Fibroblast of skin of left quadriceps (primary cell): ENCODE data around the gene PAPOLB.
A peak's percentile ranks its signal among the peaks of the same experiment; 100 is the strongest.
"Not testable (repeated sequence)": the region's sequence is repeated elsewhere in the genome, so short reads cannot be mapped to it uniquely, and the experiment has no call there.

ENCODE experiments used
- DNase-seq, 2 experiments: peaks; one replicate each; pipeline ENCODE4 v3.0.0-alpha.2; 2013; ENCODE audit warnings: low read depth in 2 of 2

Gene PAPOLB

GRCh38 chr7:4861673-4862072 is at the start of gene PAPOLB:
Gene PAPOLB, minus strand, starts transcription at chr7:4862030. Its CDS starts 220 bp downstream, at chr7:4861810.
- no peak for DNase-seq

GRCh38 chr7:4911111-4911828 is 49.4 kb upstream of the PAPOLB start:
- DNase-seq = no peak

- no peak for DNase-seq
Measured at GRCh38 chr7:4906682-4907081, 44.9 kb upstream of the PAPOLB start.

GRCh38 chr7:4905171-4905570 is 43.3 kb upstream of the PAPOLB start:
- no peak for DNase-seq

GRCh38 chr7:4904346-4904745 is 42.5 kb upstream of the PAPOLB start:
- DNase-seq = no peak

- DNase-seq = no peak
Measured at GRCh38 chr7:4895766-4896165, 33.9 kb upstream of the PAPOLB start.

GRCh38 chr7:4894482-4894881 is 32.7 kb upstream of the PAPOLB start:
- no peak for DNase-seq

- DNase-seq = no peak
Measured at GRCh38 chr7:4893929-4894475, 32.2 kb upstream of the PAPOLB start.

- not testable (repeated sequence) for DNase-seq
Measured at GRCh38 chr7:4893188-4893587, 31.4 kb upstream of the PAPOLB start.

GRCh38 chr7:4891522-4891921 is 29.7 kb upstream of the PAPOLB start:
- not testable (repeated sequence) for DNase-seq

GRCh38 chr7:4889682-4890081 is 27.9 kb upstream of the PAPOLB start:
- DNase-seq = no peak

GRCh38 chr7:4888161-4888560 is 26.3 kb upstream of the PAPOLB start:
- DNase-seq = no peak

GRCh38 chr7:4886671-4887070 is 24.8 kb upstream of the PAPOLB start:
- DNase-seq = no peak

- no peak for DNase-seq
Measured at GRCh38 chr7:4885317-4885807, 23.5 kb upstream of the PAPOLB start.

GRCh38 chr7:4884164-4884563 is 22.3 kb upstream of the PAPOLB start:
- no peak for DNase-seq

GRCh38 chr7:4883372-4884144 is 21.7 kb upstream of the PAPOLB start, which contains the start of gene RADIL:
Gene RADIL, minus strand, starts transcription at chr7:4883716. Its CDS starts 5,577 bp downstream, at chr7:4878139.
- peak; percentile 71 to 74 for DNase-seq

- DNase-seq = no peak
Measured at GRCh38 chr7:4883033-4883371, 21.2 kb upstream of the PAPOLB start.

- peak; percentile 25 to 36 for DNase-seq
Measured at GRCh38 chr7:4882169-4883032, 20.6 kb upstream of the PAPOLB start.

GRCh38 chr7:4880218-4880617 is 18.4 kb upstream of the PAPOLB start:
- DNase-seq = no peak

- no peak for DNase-seq
Measured at GRCh38 chr7:4879396-4880081, 17.7 kb upstream of the PAPOLB start.
